GM23248 (cell line): Measurements from ENCODE around the gene MYLK2.

Experiments
- EZH2 ChIP-seq: fragments of 200-600 bp; sonication (generic); IDR thresholded peaks from 2 replicates; pipeline ENCODE4 v1.6.1; 2018; ENCODE audit warnings: antibody characterized with exemption, mild to moderate bottlenecking; ENCODE audit not compliant: insufficient read depth, poor library complexity, severe bottlenecking
- EZH2phosphoT487 ChIP-seq: fragments of 200-600 bp; sonication (generic); IDR thresholded peaks from 2 replicates; pipeline ENCODE4 v1.6.1; 2018; ENCODE audit warnings: antibody characterized with exemption, moderate library complexity, mild to moderate bottlenecking, low read depth; ENCODE audit not compliant: insufficient read depth

- TF ChIP-seq EZH2 (no peak), EZH2phosphoT487 (no peak)
Observed at GRCh38 chr20:31875671-31876070, 56.5 kb downstream of the MYLK2 start.
